Activated CD4-positive, alpha-beta T cell treated with anti-CD3 and anti-CD28 coated beads, Interleukin-2, Interleukin-6, amounts not matched to agents 100 ng/mL and 50 ng/mL, durations not matched to agents 16 hours and 8 hours (primary cell): ENCODE measurements around the gene ECSCR.
"Not testable (repeated sequence)": the region's sequence is repeated elsewhere in the genome, so short reads cannot be mapped to it uniquely, and the experiment has no call there.

Source experiments
- DNase-seq: peaks from one replicate; pipeline ENCODE4 v3.0.0-alpha.2; 2020

Gene ECSCR

DNA sequence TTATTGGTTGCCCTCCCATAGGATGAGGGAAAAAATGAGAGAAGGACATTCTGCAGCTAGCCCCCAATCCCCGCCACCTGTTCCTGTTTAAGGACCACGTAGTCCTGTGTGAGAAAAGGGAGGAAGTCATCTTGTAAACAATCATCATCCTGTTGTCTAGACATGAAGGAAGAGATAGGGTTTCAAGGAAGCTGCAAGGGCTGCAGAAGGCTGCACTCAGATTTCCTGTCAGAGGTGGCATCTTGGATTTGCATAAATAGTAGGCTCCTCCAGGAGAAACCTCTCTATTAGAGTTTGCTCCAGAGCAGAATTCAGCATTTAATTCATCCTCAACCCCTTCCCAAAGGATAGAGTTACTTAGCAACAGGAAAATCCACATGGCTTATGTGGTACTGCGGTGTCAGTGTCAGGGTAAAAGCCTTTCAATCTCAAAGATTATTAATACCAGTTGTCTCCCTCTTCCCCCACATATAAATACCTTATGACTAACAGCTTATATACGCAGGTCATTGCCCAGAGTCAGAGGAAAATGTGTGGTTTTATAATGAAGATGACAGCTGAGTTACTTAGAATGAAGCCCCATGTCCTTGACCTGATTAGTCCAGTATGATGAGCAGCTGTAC lies 18.6 kb downstream of the ECSCR start:
- peak; percentile 42 for DNase-seq

DNA sequence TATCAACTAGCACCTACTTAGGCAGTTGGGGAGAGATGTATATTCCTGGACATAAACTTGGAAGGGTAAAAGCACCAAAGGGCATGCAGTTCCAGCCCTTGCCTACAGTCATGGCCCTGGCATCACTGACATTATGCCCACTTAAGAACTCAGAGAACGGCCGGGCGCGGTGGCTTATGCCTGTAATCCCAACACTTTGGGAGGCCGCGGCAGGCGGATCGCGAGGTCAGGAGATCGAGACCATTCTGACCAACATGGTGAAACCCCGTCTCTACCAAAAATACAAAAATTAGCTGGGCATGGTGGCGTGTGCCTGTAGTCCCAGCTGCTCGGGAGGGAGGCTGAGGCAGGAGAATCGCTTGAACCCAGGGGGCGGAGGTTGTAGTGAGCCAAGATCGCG lies 22.1 kb downstream of the ECSCR start:
- DNase-seq, result not testable (repeated sequence)

DNA sequence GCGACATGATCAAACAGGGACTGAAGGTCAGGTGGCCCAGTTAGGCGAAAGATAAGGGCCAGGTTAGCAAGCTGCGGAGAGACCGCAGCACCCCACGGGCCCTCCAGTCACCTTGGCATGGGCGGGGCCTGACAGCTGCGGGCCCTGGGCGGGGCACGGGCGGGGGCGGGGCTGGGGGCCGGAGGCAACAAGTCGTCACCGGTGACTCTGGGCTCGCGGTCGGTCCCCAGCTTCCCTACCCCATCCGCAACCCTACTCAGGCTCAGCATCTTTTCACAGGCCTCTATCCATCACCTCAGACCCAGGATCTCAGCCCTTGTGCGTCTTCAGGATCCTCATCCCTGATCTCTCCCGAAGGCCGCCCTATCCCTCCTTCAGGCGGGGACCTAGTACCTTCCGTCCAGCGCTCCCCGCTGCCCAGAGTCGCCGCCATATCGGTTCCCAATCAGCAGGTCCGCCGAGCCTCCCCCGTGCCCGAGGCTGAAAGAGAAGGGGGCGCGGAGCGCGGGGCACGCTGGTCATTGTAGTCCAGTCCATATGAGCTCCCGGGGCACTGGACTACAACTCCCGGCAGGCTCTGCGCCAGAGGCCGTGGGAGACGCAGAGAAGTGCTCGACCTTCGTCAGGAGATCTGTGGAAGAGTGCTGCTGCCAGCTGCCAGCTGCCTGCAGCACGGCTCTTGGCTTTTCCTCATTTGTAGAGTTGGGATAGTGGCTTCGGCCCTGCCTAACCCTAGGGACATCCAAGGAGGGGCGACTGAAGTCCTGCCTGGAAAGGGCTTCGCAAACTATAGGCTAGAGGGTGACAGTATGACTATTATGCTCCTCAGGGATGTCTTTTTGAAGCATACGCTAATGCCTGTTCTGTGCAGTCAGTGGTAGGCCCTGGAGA lies 23.3 kb downstream of the ECSCR start, which contains the start of gene DNAJC18:
TSS of gene DNAJC18 (minus strand) at position 513 of the 891 bp plus-strand sequence. CDS start at position 433, 80 bp downstream.
- peak; percentile 93 for DNase-seq

DNA sequence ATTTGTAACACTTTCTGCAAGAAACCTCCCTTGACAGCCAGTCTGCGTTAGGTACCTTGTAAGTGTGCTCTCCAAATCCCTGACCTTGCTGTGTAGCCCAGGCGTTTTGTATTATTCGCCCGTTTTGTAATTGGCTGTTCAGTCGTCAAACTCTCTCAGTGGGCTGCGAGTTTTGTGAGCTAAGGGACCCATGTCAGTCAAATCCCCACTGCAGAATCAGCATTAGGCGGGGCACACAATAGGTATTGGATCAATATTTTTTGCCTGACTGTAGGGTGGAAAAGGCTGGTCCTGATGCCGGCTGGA lies 23.9 kb downstream of the ECSCR start:
- no peak for DNase-seq

DNA sequence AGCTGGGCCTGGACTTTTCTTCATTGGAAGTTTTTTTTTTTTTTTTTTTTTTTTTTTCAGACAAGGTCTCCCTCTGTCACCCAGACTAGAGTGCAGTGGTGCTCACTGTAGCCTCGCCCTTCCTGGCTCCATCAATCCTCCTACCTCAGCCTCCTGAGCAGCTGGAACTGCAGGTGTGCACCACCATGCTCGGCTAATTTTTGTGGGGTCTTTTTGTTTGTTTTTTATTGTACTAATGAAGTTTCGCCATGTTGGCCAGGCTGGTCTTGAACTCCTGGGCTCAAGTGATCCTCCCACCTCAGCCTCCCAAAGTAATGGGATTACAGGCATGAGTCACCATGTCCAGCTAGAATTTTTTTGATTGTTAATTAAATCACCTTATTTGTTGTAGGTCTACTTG lies 26.9 kb downstream of the ECSCR start:
- DNase-seq, result no peak

DNA sequence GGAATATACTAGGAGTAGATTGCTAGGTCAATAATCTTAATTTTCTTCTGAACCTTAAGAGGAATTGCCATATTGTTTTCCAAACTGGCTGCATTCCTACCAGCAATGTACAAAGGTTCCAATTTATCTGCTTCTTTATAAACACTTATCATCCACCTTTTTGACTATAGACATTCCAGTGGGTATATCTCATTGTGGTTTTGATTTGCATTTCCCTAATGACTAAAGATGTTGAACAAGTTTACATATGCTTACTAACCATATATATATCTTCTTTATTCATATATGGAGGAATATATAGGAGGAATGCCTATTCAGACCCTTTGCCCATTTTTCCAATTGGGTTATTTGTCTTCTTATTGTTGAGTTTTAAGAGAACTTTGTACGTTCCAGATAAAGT lies 30.8 kb downstream of the ECSCR start:
- no peak for DNase-seq

DNA sequence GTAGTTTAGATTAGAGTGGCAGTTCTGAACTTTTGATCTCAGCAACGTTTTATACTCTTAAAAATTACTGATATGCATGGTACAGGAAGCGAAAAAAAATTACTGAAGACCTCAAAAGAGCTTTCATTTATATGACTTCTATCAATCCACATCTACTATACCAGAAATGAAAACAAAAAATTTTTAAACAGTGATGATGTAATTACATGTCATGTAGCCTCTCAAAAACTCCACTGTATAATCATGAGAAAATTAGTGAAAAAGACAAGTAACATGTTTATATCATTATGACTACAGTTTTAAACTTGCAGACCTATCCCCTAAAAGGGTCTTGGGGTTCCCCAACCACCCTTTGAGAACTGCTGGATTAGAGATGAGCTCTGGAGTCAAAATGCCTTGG lies 32.5 kb downstream of the ECSCR start:
- no peak for DNase-seq

DNA sequence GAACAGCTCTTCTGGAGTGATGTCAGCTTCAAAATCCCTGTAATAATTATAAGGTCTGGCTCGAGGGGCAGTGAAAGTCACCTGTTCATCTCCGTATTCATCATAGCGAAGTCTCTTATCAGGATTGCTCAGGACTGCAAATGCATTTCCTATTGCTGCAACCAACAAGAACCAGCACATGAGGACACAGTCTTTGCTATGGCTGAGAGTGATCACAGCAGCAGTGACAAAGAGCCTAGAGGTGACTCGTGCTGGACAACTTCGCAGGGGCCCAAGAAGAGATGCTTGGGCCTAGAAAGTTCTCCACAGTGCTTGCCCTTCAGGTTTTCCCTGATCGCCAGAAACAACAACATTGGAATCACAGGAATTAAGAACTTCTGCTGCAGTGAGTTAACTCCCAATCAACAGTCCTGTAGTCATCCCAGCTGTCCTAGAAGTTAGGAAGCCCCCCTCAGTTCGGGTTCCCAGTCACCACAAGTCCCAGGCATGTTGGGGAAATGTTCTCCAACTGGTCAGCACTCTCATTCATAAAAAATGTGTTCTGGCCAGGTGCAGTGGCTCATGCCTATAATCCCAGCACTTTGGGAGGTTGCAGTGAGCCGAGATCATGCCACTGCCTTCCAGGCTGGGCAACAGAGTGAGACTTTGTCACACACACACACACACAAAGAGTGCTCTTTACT lies 36.2 kb downstream of the ECSCR start:
- no peak for DNase-seq

DNA sequence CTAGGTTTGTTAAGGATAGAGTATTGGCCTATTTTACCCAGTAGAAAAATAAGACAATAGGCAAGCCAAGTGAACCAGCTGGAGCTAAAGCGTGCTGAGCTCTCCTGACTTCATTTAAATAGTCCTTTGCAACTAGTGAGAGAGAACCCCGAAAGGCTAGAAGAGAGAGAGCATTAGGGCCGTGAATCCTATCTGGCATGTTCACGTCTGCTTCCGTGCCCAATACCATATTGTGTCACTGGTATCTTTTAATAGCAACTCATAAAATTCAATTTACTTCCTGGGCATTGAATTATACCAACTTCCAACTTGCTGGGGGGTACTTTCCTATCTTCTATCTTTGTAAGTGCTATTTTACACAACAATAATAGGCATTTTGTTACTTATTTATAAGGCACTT lies 37.0 kb downstream of the ECSCR start:
- no peak for DNase-seq

DNA sequence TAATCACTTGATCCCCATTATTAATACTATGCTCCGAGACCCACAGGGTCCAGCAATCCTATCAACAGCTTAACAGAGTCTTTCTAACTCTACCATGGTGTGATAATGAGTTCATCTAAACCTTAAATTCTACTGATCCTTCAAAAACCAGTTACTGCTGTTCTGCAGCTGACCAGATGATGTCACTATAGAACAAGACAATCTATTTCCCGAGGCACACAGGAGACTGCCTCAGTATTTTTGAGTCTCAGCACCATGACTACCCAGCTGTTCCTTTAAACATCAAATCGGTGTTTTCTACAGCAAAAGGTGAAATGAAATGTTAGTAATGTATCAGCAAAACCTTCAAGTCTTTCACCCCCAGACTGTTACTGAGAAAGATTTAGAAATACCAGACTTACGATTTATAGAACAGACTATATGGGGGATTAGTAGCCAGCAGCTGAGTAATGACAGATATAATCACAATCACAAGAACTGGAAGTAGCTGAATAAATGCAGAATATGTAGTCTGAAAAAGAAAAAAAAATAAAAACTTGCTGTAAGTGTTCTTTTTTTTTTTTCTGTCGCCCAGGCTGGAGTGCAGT lies 40.1 kb downstream of the ECSCR start:
- DNase-seq, result peak; percentile 85

DNA sequence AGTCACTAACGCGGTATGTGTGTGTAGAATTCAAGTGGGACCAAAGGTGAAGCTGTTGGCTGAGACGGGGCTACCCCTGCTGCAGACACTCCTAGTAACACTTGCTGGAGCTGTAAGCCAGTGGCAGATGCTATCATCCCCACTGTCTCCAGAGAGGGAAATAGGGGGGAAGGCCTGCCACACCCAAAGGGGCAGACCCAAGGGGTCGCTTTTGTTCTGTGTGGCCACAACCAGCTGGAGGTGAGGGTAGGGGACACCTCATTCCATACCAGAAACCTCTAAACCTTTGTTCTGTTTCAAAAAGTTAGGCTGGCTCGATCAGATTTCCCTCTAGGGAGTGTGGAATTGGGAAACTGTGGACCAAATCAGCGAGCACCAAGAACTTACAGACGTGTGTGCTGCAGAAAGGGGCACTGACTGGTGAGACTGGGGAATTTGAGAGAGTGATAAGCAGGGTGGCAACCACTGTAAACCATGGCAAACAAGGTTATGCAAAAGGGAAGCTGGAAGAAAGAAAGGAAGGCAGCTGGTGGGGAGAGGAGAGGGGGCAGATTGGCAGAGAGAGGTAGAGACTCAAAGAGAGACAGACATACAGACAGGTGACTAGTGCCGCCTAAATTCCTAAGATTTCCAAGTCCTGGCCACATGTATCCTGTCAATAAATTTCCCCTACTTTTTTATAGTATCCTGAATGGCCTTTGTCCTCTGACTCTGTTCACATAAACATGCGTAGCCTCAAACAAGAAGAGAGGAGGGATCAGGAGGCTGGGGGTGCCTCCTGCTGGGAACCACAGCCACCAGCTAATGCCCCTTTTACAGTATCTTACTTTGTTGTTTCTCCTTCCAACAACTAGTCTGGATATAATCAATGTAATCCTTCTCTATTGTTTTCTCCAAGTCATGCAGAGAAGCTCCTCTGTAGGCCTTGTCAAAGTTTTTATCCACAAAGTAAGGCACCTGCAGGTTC lies 43.0 kb downstream of the ECSCR start:
- no peak for DNase-seq

DNA sequence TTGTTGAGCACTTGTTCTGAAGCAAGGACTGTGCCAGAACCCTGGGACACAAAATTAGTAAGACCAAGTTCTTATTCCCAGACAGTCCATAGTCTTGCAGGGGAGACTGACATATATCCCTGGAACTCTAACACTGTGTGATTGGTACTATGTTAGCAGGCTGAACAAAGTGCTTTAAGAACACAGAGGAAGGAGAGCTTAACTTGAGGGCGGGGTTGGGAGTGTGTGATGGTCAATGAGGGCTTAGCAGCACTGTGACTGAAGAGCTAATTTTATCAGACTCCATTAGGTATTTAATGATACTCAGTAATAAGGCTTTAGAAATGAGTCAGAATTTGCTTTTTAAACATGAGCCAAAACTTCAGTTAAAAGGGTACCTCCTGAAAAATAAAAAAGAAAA lies 43.8 kb downstream of the ECSCR start:
- no peak for DNase-seq

DNA sequence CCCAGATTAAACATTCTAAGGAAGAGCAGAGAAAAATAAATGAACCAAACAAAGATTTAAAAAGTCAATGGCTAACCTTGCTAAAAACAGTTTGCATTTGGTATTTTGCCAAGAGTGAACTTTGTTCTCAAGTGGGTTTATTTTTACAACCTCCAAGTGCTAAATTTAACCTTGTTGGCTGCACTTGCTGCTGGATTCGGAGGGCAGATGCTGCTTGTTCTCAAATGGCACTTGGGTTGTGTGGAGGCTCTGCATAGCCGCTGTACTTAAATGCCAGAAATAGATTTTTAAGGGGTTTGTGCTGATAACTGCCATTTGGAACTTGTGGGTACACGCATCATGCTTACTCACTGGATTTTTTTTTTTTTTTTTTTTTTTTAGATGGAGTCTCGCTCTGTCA lies 45.3 kb downstream of the ECSCR start:
- DNase-seq, result no peak

DNA sequence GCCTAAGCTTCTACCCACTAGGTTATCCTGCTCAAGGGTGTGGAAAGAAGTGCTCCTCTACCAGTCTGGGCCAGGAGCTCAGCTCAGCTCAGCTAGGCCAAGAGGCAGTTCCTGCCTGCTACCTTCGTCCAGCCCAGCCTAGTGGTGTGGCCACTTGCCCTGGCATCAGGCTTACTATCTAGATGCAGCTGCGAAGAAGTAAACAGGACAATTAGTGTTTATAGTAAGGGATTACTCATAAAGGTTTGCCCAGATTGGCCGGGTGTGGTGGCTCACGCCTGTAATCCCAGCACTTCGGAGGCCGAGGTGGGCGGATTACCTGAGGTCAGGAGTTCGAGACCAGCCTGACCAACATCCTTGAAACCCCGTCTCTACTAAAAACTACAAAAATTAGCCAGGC lies 45.9 kb downstream of the ECSCR start:
- DNase-seq, result no peak

DNA sequence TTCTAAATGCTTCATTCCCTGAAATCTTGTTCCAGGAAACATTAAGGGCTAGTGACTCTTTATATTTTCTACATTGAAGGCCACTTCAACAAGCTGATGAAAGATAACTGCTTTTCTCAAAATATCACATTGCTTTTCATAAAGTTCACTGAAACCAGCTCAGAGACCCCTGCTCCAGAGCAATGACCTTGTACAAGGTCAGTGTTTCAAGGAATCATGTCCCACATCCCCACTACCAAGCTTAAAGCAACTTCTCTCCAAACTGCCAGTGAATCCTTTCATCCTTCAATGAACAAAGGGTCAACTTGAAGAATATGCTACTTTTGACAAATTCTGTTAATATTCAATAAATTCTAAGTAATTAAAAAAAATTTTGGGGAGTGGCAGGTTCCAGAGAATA lies 46.7 kb downstream of the ECSCR start:
- DNase-seq, result no peak

DNA sequence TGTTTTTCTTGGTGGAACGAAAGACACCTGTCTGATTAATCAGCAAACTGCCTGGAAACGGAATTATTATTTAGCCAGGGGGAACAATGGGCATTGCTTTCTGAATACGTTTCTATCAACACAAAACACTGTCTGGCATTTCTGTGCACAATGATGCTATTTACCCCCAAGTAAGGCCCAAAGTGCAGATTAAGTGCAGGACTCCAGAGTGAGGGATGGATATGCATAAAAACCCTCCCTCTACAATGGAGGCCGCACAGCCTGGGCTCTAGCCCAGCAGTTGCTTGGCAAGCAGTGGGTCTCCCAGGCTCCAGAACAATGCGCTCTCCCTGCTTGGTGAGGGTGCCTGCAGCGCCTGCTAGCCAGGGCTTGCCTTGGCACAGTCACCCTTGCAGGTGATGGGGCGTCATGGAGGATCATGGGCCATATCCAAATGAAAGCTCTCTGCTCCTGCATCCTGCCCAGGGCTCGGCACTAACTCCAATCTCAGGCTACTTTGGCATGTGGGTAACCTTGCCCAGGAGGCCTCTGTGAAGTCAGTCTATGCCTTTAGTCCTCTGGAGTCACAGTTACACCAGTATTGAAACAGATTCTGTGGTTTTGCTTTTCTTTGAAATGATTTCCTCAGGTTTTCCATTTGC lies 47.2 kb downstream of the ECSCR start:
- peak; percentile 81 for DNase-seq

DNA sequence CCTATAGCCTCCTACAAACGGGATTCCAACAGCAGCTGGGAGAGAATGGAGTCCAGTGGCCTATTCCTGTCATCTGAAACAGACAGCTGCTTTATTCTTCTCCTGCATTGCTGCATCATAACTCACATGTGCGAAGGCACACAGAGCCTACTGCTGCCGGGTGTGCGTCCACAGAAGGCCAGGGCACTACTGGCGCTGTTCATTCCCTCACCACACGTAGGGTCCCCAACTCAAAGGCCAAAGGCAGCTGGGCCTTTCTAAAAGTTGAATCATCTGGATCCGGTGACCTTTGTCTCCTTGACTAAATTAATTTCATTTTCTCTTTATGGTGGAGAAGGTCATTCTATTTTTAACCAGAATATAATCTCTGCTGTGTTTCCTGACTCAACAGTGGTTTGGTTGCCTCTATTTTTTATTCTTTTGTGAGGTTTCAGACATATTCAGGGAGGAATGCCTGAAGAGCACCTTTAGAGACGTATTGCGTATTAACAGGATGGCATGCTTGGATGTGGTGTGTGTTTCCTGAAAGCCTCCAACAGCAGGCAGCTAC lies 47.9 kb downstream of the ECSCR start:
- DNase-seq, result no peak

DNA sequence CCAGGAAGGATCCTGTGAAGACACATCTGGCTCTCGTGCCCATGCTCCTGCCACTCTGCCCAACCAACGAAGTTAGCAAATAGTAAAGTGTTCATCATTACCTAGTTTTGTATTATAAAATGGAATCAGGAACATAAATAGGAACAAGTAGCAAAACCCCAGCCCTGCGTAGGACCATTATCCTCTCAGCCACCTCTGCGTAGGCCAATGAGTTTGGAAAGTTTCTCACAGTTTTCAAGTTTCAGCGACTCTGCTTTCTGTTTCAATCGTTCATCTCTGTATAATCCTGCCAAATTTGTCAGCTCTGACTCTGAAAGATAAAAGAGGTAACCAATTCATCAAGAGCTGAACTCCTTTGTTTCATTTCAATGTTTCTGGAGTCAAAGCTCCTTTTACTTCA lies 48.6 kb downstream of the ECSCR start:
- peak; percentile 55 for DNase-seq

DNA sequence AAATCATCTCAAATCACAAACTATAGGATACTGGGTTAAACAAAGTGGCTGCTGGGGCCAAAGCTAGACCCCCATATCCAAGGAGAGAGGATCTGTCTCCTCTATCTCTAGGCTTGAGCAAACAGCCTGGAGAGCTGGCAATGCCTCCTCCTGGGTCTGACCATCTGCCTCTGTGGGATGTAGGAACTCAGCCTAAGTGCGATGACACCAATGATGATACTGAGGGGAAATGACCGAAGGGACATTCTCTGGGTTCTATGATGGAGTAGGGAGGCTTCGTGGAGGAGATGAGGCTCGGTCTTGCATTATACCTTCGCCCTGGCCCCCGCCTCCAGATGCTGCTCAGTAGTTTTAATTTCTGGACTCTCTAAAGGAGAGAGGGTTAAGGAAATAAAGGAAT lies 49.4 kb downstream of the ECSCR start:
- DNase-seq, result no peak

DNA sequence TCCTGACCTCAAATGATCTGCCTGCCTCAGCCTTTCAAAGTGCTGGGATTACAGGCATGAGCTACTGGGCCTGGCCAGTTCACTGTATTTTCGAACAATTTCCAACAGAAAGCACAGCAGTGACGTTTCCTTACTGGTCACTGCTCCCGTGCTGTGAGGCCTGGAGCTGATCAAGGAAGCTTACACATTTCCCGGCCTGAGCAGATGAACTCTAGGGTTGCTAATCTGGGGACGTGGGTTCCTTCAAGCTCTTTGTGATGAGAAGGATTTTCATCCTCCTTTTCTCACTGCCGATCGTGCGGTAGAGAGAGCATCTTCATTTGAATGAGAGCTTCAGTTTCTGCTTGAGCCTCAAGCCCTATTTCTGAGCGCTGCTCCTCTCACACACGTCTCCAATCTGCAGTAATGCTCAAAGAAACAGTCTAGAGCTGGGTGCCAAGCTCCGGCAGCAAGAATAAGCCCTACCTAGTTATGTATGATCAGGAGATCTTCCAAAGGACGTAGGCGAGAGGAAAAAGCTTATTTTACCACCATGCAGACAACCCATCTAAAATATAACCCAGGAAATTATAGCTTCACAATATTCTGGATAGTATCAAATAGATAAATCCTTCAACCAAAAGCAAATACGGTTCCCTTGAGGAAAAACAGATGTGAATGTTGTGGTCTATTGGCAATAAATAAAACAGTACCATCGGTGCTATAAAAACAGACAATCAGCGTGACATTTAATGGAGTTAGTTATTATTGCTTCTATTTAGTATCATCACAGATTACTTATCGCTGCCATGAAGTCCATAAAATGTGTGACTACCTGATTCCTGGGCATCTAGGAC lies 51.3 kb downstream of the ECSCR start:
- DNase-seq, result no peak
